GM10847 (cell line): Measurements from ENCODE around the gene TTYH3.

Experiments used
- POLR2A ChIP-seq: IDR thresholded peaks from 2 replicates; pipeline ENCODE4 v1.6.1; 2011; ENCODE audit not compliant: insufficient read length; ENCODE audit errors: extremely low read depth

The TTYH3 gene

GRCh38 chr7:2610466-2610865, 21.3 kb upstream of the TTYH3 start:
- TF ChIP-seq POLR2A = no peak

- TF ChIP-seq POLR2A = no peak
Measured at GRCh38 chr7:2610898-2611297, 20.9 kb upstream of the TTYH3 start.

GRCh38 chr7:2611401-2611800, 20.4 kb upstream of the TTYH3 start:
- TF ChIP-seq POLR2A = no peak

- TF ChIP-seq POLR2A = no peak
Measured at GRCh38 chr7:2611922-2612321, 19.9 kb upstream of the TTYH3 start.

GRCh38 chr7:2612445-2613097, 19.2 kb upstream of the TTYH3 start:
- no peak for TF ChIP-seq POLR2A

- TF ChIP-seq POLR2A = no peak
Measured at GRCh38 chr7:2613098-2613930, 18.5 kb upstream of the TTYH3 start.

- no peak for TF ChIP-seq POLR2A
Measured at GRCh38 chr7:2613931-2614600, 17.7 kb upstream of the TTYH3 start.

- TF ChIP-seq POLR2A = no peak
Measured at GRCh38 chr7:2614631-2615330, 17.0 kb upstream of the TTYH3 start.

- TF ChIP-seq POLR2A = no peak
Measured at GRCh38 chr7:2616387-2617324, 15.1 kb upstream of the TTYH3 start.

- no peak for TF ChIP-seq POLR2A
Measured at GRCh38 chr7:2617325-2617905, 14.4 kb upstream of the TTYH3 start.

GRCh38 chr7:2619116-2619515, 12.7 kb upstream of the TTYH3 start:
- no peak for TF ChIP-seq POLR2A

- no peak for TF ChIP-seq POLR2A
Measured at GRCh38 chr7:2621061-2621828, 10.5 kb upstream of the TTYH3 start.

- no peak for TF ChIP-seq POLR2A
Measured at GRCh38 chr7:2621948-2622640, 9.7 kb upstream of the TTYH3 start.
